NCI-H2196 treated with DMSO at 0.1 percent for 48 hours (cell line): Measurements from ENCODE around the gene XXYLT1.
"Not testable (repeated sequence)": the region's sequence is repeated elsewhere in the genome, so short reads cannot be mapped to it uniquely, and the experiment has no call there.

Experiments
- DNase-seq: peaks from one replicate; lab custom pipeline; 2025; ENCODE audit not compliant: unreplicated experiment; lab: John Stamatoyannopoulos, UW

Gene XXYLT1

GRCh38 chr3:195186710-195187047, 84.3 kb downstream of the XXYLT1 start:
- DNase-seq = not testable (repeated sequence)

GRCh38 chr3:195186041-195186709, 84.8 kb downstream of the XXYLT1 start:
- no peak for DNase-seq

- no peak for DNase-seq
Observed at GRCh38 chr3:195185583-195185982, 85.4 kb downstream of the XXYLT1 start.

- DNase-seq = no peak
Observed at GRCh38 chr3:195184716-195185421, 86.1 kb downstream of the XXYLT1 start.

- no peak for DNase-seq
Observed at GRCh38 chr3:195183071-195183776, 87.7 kb downstream of the XXYLT1 start.

- DNase-seq = no peak
Observed at GRCh38 chr3:195182470-195182795, 88.5 kb downstream of the XXYLT1 start.

GRCh38 chr3:195181741-195182469, 89.1 kb downstream of the XXYLT1 start:
- no peak for DNase-seq

- no peak for DNase-seq
Observed at GRCh38 chr3:195181113-195181498, 89.9 kb downstream of the XXYLT1 start.

- DNase-seq = no peak
Observed at GRCh38 chr3:195180490-195181112, 90.4 kb downstream of the XXYLT1 start.

GRCh38 chr3:195179776-195180489, 91.0 kb downstream of the XXYLT1 start:
- DNase-seq = no peak

- no peak for DNase-seq
Observed at GRCh38 chr3:195178124-195178910, 92.6 kb downstream of the XXYLT1 start.

GRCh38 chr3:195177422-195178123, 93.4 kb downstream of the XXYLT1 start:
- DNase-seq = no peak

- DNase-seq = no peak
Observed at GRCh38 chr3:195176776-195177175, 94.2 kb downstream of the XXYLT1 start.

- no peak for DNase-seq
Observed at GRCh38 chr3:195175476-195176337, 95.3 kb downstream of the XXYLT1 start.

GRCh38 chr3:195175076-195175475, 95.9 kb downstream of the XXYLT1 start:
- no peak for DNase-seq

GRCh38 chr3:195173657-195174056, 97.3 kb downstream of the XXYLT1 start:
- DNase-seq = no peak

GRCh38 chr3:195172896-195173295, 98.1 kb downstream of the XXYLT1 start:
- DNase-seq = no peak

- no peak for DNase-seq
Observed at GRCh38 chr3:195172039-195172684, 98.8 kb downstream of the XXYLT1 start.
